SK-MEL-5 (cell line): ENCODE measurements around the gene TST. TPM values are rescaled to one million over a fixed set of nuclear protein-coding genes. Genes with fewer than 3 reads are reported as not detected.

Source experiments
- DNase-seq: peaks from one replicate; pipeline ENCODE4 v3.0.0-alpha.2; 2016; ENCODE audit warnings: low read depth, low spot score
- in situ Hi-C: cut with HindIII; loops from 2 replicates; pipeline ENCODE4 v1.10.0; 2016; ENCODE audit warnings: low sequenced_read_pairs, high pct_unique_total_duplicates, low pct_unique_long_range_greater_than_20kb
- total RNA-seq: library from RNA; depleted of rRNA; stranded (reverse); fragments of >200 nt; shearing (Covaris generic); gene quantifications from 2 replicates; pipeline ENCODE4 v1.2.3, GENCODE V29; 2014

The TST gene
- total RNA-seq, 1 experiment from 2014 or later: 26.0 TPM

- no peak for DNase-seq
- in situ Hi-C loops: no loop called here
Measured at GRCh38 chr22:37044634-37045625, 25.7 kb upstream of the TST start.

GRCh38 chr22:37043828-37044538, 24.7 kb upstream of the TST start:
- DNase-seq: peak; percentile 74

GRCh38 chr22:37043209-37043827, 24.1 kb upstream of the TST start:
- no peak for DNase-seq
- in situ Hi-C loops: no loop called here

More at GRCh38 chr22:37043828-37044538, 24.7 kb upstream of the TST start:
- in situ Hi-C loops: no loop called here

GRCh38 chr22:37039466-37039865, 20.2 kb upstream of the TST start:
- in situ Hi-C loops: no loop called here
- no peak for DNase-seq

- DNase-seq: no peak
- in situ Hi-C loops: no loop called here
Measured at GRCh38 chr22:37037669-37038068, 18.4 kb upstream of the TST start.

GRCh38 chr22:37036655-37037377, 17.6 kb upstream of the TST start:
- no peak for DNase-seq
- in situ Hi-C loops: no loop called here

GRCh38 chr22:37033605-37034430, 14.6 kb upstream of the TST start:
- in situ Hi-C loops: no loop called here
- DNase-seq: no peak

- in situ Hi-C loops: no loop called here
- no peak for DNase-seq
Measured at GRCh38 chr22:37032535-37033460, 13.6 kb upstream of the TST start.

- no peak for DNase-seq
- in situ Hi-C loops: no loop called here
Measured at GRCh38 chr22:37032134-37032534, 12.9 kb upstream of the TST start.

- in situ Hi-C loops: no loop called here
- DNase-seq: no peak
Measured at GRCh38 chr22:37030560-37031281, 11.5 kb upstream of the TST start.

GRCh38 chr22:37028692-37029674, 9.7 kb upstream of the TST start:
- no peak for DNase-seq
- in situ Hi-C loops: no loop called here

- DNase-seq: no peak
- in situ Hi-C loops: no loop called here
Measured at GRCh38 chr22:37027556-37027955, 8.3 kb upstream of the TST start.

- in situ Hi-C loops: no loop called here
- DNase-seq: no peak
Measured at GRCh38 chr22:37026325-37026724, 7.1 kb upstream of the TST start.

- in situ Hi-C loops: no loop called here
- no peak for DNase-seq
Measured at GRCh38 chr22:37025500-37026070, 6.3 kb upstream of the TST start.
